CD4-positive, alpha-beta T cell treated with Interleukin-15 for 1 hour (primary cell): Measurements from ENCODE around the gene ETV1.
A peak's percentile ranks its signal among the peaks of the same experiment; 100 is the strongest.

Experiments
- DNase-seq: peaks from one replicate; pipeline ENCODE4 v3.0.0-alpha.2; 2020

ETV1 gene

DNA sequence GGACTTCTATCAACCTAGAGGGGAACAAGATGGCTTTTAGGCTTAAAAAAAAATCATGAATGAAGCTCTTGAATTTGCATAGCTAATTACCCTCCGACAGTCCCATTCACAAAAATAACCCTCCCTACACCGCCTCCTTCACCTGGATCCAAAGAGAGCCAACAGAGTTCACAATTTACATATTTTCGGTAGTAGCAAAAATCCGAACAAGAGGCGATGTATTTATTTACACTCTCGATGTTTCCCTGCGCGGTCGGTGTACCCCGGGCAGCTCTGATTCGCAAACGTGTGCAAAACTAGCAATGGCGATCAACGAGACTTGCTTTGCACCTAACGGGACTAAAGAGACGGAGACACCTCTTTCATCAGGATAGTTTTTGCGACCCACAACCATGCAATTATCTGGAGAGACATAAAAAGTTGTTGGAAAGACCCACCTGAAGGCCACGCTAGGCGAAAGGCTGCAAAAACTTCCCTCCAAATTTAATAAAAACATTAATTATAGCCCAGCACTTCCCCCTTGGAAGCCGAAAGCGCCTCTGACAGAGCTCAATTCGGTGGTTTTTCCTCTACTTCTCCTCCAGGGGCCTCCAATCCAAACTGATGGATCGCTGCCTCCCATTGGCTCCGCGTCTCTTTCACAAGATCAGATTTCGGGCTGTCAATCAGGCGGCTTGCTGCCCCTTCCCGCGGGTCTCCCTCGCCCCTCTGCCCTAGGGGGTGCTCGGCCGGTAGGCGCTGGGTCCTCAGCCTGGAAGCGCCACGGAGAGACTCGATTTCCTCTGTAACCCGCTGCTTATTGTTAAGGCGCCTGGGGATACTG is at the start of gene ETV1:
Gene ETV1 (minus strand): TSS at position 541 of the 823 bp plus-strand sequence. CDS start 614 bp downstream, outside the sequence.
- DNase-seq = no peak

DNA sequence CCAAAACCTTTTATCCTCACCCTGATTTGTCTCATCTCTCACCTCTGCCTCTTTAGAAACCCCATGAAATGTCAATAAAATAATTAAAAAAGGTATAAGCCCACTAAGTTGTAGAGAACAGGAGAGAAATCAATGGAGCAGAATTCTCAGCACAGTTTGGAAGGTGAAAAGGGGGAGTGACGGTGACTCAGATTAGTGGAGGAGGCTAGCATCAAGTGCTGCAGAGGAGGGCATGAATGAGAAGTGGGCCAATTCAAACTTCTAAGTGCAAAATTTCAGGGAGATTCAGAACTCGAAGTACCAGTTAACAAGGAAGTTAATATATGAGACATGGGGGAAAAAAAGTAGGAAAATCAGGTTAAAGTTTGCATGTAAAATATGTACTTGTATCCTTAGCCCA is 34.9 kb upstream of the ETV1 start:
- no peak for DNase-seq

DNA sequence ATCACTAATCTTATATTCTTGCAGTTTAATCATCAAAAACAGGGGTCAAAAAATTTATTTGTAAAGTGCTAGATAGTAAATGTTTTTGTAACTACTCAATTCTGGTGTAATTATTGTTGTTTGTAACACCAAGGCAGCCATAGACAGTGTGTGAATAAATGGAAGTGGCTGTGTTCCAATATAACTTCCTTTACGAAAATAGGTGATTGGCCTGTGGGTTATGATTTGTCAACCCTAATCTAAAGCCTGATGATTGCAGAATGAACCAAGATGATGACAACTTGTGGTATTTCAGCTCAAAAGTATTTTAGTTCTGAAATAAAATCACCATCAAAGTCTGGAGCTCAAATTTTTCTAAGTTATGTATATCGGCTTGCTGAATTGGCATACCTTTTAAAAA is 34.4 kb upstream of the ETV1 start:
- no peak for DNase-seq

DNA sequence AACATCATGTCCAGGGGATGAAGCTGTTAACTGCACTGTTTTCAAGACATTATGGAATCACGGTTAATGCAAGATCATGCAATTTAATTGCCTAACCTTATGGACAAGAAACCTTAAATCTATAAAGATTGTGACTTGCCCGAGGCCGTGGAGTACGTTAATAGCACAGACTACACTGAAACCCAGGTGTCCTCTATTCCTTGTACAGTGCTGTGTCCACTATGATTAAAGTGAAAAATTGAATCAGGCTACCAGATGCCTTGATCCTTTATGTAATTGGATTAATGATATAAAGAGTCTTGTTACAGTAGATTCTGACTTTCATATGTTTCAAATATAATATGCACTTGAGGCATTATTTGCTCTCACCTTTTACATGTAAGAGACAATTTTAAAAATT is 33.9 kb upstream of the ETV1 start:
- no peak for DNase-seq

DNA sequence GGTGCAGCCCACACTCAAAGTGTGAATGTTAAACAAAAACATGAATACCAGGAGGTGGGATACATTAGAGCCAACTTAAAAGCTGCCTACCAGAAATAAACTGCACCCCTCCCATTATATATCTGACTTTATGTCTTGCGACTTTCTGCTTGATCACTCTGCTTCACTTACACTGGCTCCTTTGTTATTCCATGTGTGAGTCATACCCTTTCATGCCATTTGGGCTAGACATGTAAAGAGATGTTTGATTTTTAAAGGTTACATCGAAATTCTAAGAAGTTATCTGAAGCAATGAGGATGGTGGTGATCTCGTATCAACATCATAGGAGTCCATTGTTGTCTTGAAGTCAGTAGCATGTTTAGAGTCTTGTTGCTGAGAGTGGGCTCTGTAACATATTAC is 31.6 kb upstream of the ETV1 start:
- DNase-seq = no peak

DNA sequence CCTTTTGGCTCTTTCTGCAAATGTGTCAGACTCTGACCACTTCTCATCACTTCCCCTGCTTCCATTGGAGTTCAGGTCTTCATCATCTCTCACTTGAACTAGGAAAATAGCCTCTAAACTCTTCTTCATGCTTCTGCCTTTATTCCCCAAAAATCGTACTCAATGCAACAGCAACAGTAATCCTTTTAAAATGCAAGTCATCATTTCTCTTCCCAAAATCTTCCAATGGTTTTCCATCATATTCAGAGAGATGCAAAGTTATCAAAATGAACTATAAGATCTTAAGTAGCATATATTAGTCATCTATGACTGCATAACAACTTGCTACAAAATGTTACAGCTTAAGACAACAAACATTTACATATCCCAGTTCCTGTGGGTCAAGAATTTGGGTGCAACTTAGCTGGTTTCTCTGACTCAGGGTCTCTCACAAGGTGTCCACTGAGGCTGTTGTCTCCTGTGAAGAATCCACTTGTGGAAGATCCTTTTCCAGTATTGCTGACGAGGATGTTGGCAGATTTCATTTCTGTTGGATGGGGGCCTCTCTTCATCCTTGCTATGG is 31.0 kb upstream of the ETV1 start:
- DNase-seq = no peak

DNA sequence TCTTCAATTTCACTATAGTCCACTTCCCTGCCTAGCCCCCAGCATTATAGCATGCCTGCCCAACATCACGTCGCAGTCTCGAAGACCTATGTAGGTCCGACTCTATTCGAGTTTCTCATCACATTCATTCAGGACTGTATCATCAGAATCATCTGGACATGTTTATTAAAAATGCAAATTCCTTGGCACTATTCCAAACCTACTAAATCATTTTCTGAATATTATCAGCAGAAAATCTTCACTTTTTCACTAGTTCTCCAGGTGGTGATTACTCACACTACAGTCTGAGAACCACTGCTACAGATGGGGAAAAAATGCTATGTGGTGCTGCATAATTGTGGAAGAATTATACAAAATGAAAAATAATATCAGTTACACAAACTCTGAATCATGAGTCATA is 29.3 kb upstream of the ETV1 start:
- DNase-seq = no peak

DNA sequence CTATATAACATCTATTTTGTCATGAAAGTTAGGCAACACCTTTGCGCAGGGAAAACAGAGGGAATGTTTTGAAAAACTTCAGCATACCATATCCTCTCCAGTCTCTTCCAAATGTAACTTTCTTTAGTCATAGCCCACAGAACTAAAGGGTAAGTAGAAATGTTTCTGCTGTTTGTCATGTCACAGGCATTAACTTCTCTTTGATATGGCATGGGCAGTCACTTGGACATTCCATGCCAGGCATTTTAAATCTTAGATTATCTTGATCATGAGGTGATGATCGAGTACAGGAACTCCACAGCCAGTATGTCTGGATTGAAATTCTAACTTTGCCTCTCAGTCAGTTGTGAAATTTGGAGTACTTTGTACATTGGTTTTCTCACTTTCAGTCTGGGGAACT is 27.5 kb upstream of the ETV1 start:
- no peak for DNase-seq

DNA sequence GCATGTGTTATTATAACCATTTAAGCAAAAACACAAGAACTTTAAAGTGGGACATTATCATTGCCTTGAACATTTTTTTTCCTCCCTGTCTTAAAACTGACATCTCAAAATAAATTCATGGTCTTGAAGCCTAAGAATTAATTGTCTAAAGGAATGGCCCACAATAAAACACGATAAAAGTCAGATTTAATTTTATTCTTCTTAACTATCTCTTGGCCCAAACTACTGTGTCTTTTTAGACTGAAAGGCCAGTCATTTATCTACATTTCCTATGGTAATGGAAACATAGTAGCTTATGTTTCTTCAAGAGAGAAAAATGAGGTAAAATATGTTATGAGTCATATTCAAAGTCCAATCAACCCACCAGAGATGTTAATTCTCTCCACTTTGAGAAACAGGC is 24.4 kb upstream of the ETV1 start:
- no peak for DNase-seq

DNA sequence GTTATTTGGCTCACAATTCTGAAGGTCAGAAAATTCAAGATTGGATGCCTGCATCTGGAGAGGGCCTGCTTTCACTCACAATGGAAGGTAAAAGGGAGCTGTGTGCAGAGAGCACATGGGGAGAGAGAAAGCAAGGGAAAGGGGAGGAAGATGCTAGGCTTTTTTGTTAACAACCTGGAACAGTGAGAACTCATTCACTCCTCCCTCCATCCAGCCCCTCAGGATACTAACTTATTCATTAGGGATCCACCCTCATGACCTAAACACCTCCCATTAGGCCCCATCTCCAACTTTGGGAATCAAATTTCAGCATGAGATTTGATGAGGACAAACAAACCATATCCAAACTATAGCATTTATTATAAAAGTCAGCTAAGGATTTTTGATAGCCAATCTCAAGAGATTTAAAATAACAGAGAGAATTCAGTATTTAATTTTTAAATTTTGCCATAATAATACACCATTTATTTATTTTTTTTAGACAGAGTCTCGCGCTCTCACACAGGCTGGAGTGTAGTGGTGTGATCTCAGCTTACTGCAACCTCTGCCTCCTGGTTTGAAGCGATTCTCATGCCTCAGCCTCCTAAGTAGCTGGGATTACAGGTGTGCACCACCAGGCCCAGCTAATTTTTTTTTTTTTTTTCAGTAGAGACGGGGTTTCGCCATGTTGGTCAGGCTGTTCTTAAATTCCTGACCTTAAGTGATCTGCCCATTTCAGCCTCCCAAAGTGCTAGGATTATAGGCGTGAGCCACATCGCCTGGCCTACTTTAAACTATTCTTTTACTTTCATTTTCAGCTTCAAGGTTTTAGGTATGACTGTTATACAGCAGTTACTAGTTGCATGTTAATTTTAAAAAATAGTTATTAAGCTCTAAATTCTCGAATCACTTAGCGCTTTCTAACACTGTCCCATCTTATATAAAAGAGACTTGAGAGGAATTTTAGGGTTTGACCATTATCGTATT is 20.3 kb upstream of the ETV1 start:
- no peak for DNase-seq

DNA sequence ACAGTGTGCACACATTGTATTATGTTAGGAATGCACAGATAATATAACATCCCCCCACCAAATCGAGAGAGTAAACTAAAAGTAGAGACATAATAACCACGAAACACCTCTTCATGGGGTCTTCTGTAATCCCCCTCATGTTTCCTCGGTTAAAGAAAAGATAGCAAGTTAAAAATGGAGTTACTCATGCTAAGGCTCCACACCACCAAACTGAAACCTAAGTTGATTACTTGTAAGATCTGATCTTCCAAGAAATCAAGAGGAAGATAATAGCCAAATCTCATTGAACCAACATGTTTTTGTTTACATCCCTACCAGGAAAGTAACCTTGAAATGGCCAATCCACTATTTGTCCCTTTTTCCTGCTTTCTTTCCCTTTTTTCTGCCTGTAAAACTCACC is 11.7 kb upstream of the ETV1 start:
- no peak for DNase-seq

DNA sequence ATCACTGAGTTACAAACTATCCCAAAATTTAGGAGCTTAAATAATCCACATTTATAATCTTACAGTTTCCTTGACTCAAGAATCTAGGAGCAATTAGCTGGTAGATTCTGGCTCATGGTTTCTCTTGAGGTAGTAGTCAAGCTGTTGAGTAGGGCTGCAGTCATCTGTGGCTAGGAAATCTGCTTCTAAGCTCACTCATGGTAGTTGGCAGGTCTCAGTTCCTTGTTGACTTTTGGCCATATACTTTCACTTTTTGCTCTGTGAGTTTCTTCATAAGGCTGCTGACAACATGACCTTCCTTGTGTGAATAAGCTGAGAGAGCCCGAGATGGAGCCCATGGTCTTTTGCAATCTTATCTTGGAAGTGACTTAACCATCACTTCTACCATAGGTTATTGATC is 10.8 kb upstream of the ETV1 start:
- DNase-seq = no peak

DNA sequence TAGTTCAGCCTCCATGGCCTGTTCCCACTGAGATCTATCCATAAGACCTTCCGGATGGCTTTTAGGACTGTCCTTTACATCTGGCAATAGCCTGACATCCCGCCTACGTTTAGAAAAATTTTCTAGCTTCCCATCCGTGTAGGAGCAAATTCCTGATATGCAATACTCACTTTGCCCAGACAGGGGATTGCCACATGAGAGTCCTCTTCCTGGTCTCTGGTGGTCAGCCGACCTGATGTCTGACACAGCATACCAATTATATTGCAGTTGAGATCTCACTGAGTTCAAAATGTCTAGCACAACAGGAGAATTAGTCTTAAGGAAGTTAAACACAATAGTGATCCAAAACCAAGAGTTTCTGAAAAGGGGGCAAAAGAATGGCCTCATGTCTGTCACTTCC is 9.4 kb upstream of the ETV1 start:
- DNase-seq = no peak

DNA sequence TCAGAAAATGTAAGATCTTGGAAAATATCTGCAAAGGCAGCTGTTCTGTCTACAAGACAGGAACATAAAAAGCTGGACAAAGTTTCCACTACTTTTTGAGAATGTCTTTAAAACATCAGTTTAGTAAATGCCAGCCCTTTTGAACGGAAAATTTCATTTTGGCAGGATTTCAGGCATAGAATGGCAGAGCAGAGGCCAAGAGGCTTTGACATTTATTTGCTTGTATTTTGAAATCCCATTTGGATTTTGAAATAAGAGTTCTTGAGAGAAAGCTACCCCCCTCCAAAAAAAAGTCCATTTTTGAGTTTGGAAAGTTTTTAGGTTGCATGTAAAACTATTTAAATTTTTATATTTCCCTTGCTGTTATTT is 3.1 kb upstream of the ETV1 start:
- no peak for DNase-seq

DNA sequence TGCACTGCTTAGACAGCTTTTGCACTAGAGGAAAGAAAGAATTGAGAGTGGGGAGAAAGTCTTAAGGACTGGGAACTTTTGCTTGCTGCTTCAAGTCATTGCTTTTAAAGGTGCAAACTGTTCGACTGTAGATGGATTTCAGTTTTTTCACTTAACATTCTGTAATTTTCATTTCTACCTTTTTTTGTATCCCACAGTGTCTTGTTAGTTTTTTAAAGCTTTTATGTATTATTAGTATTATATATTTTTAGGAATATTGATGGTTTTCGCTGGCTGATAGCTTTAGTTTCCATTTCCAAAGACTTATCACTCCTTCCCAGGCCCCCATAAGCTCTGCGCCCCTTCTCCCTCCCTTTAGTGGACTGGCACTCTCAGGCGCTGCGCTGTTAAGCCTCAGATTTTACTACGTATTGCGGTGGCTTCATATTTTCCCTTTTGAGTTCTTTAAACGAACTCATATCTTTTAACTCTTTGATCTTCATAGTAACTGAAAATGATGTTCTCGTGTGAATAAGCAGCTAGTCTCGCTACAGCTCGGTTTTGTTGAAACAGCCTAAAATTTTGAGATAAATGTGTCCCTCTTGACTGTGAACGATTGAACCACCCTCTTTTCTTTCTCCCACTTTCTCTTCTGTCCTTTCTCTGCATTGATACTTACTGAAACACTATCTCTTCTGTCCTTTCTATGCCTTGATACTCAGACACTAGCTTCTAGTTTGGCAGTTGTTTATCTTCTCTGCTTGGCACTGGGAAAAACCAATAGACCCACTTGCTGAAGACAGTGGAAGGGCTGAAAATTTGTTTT is 2.5 kb upstream of the ETV1 start:
- no peak for DNase-seq

DNA sequence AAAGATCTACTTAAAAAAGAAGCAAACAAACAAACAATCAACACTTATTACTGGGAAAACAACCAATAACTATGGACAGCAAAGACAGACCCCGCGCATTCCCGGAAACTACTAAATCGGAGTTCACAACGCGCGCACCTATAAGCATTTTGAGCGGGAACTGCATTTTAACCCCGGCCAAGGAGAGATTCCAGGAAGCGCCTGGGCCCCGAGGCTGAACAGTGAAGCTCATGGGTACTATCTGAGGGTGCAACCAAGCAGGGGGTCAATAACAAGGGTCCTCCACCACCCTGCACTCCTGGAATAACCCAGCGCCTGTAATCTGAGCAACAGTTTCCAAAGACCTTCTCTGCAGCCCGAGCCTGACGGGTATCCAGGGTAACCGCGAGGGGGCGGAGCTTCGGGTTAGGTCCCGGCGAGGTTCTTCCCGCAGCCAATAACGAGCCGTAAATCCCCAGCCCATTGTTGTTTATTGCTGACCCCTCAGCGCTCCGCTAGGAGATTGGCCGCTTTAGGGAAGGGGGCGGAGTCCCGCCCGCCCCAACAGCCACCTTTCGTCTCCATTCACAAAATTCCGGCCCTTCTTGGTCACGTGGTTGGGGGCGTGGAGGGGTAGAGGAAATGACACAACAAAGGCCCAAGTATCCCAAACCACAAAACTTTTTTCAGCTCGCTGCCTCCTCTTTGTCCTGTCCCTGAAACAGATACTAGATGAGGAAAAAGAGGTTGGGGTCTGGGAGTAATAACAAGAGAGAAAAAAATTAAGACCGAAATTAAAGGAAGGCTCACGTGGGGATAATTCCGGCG is 1.7 kb upstream of the ETV1 start:
- peak; percentile 58 for DNase-seq

DNA sequence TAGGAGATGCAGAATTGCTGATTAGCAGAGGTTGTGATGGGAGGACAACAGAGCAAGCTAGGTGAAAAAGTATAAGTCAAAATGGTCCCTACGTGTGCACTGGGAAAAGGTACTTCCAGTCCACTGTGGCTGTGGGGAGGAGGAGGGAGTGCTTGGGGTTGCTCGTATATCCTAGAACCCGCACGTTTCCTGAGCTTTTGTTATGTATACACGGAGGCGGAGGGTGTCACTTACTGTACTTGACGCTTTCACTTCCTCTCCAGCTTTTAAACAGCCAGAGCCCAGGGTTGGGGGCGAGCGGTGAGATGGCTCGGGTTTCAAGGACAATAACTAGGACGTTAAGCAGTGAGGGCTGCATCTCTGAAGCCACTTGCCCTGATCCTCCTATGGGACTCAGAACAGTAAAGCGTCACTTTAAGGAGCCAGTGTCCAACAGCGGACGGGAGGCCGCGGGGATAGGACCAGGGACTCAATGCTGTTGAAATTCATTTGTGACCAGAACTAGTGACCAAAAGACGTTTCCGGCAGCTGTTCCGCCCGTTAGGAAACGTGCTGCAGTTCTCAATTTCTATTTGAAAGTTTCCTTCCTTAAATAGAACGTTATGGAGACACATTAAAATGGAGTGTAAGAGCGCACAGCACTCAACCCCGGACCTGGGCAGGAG is 985 bp upstream of the ETV1 start:
- no peak for DNase-seq

DNA sequence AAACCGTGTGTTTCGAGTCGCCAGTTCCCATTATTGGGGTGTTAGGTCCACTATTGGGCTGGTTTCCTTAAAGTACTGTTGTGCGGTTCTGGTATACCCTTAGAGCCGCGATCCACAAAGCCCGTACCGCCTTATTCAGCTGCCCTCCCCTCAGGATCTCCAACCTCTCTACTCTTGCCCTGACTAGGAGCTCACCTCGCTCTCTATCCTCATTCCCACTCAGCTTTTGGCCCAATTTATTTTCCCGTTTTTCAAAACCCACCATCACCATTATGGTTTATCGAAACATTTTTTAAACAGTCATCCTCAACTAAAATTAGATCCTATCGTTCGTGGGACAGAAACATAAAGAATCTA is 461 bp upstream of the ETV1 start:
- no peak for DNase-seq

DNA sequence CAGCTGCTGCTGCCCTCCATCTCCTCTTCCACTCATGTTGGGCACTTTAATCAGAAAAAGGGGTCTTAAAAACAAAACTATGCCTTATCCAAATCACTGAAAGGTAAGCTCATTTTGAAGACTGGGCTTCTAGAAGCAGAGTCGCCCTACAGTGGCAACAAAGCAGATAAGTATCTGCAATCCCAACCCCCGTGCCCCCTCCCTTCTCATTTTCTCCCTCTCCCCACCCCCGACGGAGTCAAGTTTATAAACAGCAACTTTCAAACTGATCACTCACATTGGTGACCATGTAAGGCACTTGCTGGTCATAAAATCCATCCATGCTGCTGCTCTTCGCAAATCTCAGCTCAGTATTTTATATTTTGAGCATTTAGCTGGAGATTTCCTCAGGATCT is 738 bp downstream of the ETV1 start:
- DNase-seq = no peak

DNA sequence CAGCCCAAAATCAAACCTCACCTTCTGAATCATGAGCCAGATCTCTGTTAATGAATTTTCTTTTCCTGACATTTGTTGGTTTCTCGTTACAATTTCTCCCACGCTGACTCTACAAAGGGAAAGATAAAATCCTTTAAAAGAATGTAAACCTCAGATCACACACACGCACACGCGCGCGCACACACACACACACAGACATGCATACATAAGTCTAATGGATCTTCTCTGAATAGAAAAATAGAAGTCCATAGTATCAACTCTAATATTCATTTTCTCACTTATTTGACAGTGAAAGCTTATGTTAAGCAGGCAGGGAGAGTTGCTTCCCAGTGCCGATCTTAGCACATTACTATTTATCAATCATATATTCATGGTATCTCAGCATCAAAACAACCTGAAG is 1.4 kb downstream of the ETV1 start:
- DNase-seq = no peak

DNA sequence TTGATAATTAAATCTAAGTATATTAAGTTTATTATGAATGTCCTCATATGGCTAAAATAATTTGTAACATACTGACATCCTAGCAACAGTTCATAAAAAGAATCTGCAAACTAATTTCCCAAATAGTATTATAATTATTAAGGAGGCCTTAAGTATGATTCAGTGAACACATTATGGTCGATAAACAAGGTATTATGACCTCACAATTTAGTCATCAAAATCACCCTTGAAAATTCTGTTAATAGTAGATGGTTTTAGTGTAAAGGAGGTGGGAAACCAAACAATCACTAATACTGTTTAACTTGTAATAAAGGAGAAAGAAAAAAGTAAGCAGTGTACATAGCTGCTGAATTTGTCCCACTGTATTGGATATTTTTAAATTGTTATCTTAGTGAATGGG is 2.1 kb downstream of the ETV1 start:
- no peak for DNase-seq

DNA sequence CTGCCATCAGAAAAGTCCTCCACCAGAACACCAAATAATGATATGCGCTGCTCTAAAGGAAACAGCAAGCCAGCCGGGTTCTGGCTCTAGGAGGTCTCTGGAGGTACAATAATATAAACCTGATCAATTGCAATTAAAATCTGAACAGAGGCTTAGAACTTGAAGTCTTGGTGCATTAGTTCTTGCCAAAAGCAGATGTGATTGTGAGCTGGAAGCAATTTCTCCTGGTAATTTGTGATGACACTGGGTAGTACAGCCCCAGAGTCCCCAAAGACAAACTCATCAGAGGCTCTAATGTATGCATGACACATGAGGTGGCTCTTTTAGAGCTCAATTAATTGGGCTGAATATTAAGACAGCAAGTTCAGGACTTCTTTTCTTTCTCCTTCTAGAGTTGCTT is 3.3 kb downstream of the ETV1 start:
- DNase-seq = no peak
